Transverse colon (tissue), 3 donors: ENCODE data around the gene CCL20.

Experiments
- EP300 ChIP-seq: sonication (generic); formaldehyde crosslinking; IDR thresholded peaks from one replicate; pipeline ENCODE4 v1.6.1; 2017; ENCODE audit warnings: antibody characterized with exemption, low read depth
- POLR2A ChIP-seq: fragments of 450-650 bp; IDR thresholded peaks from one replicate; pipeline ENCODE4 v1.6.1; 2016; ENCODE audit warnings: antibody characterized with exemption, mild to moderate bottlenecking, moderate library complexity
- TF ChIP-seq, protein P1 (sequence below), 5 experiments: fragments of 200-600 bp in 3 of 5; fragments of 450-650 bp in 2 of 5; sonication (generic) in 3 of 5; IDR thresholded peaks; 1 replicate in 2 of 5; 2 replicates in 3 of 5; pipeline ENCODE4 v1.5.1; 2016 to 2017; ENCODE audit warnings: antibody characterized with exemption in 5 of 5, inconsistent platforms in 3 of 5, mild to moderate bottlenecking in 2 of 5, moderate library complexity in 1 of 5

DNA sequence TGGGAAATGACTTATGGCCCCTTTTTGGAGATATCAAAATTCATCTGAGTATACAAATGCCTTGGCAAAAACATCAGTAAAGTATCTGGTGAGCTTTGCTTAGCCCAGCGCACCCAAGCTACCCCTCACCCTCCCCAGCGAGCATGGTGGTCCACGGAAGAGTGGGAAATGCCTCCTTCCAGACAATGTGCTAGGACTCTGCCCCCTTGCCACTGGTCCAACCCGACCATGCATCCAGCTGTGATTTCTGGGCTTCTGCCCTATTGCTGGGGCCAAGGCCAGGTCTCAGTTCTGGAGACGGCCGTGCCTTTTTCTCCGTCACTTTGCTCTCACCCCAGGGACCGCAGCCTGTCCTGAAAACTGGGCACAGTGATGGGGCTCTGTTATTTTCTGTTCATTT is 31.8 kb upstream of the CCL20 start:
- TF ChIP-seq POLR2A = no peak
- TF ChIP-seq, protein P1, sequence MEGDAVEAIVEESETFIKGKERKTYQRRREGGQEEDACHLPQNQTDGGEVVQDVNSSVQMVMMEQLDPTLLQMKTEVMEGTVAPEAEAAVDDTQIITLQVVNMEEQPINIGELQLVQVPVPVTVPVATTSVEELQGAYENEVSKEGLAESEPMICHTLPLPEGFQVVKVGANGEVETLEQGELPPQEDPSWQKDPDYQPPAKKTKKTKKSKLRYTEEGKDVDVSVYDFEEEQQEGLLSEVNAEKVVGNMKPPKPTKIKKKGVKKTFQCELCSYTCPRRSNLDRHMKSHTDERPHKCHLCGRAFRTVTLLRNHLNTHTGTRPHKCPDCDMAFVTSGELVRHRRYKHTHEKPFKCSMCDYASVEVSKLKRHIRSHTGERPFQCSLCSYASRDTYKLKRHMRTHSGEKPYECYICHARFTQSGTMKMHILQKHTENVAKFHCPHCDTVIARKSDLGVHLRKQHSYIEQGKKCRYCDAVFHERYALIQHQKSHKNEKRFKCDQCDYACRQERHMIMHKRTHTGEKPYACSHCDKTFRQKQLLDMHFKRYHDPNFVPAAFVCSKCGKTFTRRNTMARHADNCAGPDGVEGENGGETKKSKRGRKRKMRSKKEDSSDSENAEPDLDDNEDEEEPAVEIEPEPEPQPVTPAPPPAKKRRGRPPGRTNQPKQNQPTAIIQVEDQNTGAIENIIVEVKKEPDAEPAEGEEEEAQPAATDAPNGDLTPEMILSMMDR (IDR thresholded peaks at IDR 0.05) = no peak
- no peak for TF ChIP-seq EP300
